Measurements from ENCODE around the gene ZBTB24. TPM values are rescaled to one million over a fixed set of nuclear protein-coding genes. Genes with fewer than 3 reads are reported as not detected.

ZBTB24 gene
- total RNA-seq, 1 experiment from 2014 or later = 21.5 TPM

- intact Hi-C loops (cut with micrococcal nuclease; ENCODE audit: unreplicated experiment) = no loop called here
- no peaks in the 10 kb centered on the region for H3K36me3 ChIP-seq (ENCODE audit: control insufficient read depth, insufficient read depth, low read length)
- DNase-seq (ENCODE audit: low read depth, low spot score) = no peak
- in situ Hi-C loops (cut with HindIII; ENCODE audit: low pct_unique_long_range_greater_than_20kb, low sequenced_read_pairs) = no loop called here
- H3K4me1 ChIP-seq (ENCODE audit: control insufficient read depth, insufficient read depth, low read length) = peaks cover 4% of the 10 kb centered on the region; the same call in 1 of the 2 replicates
- no peak for ATAC-seq
- H3K27ac ChIP-seq (ENCODE audit: low read length) = no peak overlapping the region
- ChIA-PET CTCF (interaction anchor here (0.6 kb wide), 1 partner anchor 1507 kb away, joined by 4 read pairs; no protein-coding TSS in a partner anchor), POLR2A (interaction anchor here (0.7 kb wide), 1 partner anchor 1494 kb away, joined by 14 read pairs; the partner anchor contains the start of gene RPF2)
- no peaks in the 10 kb centered on the region for H3K9me3 ChIP-seq (ENCODE audit: control insufficient read depth, insufficient read depth, low read depth, low read length)
- no TSS peak for BruUV-seq (replicated peaks)
- peaks cover 11% of the 10 kb centered on the region for H3K27me3 ChIP-seq (ENCODE audit: control insufficient read depth, insufficient read depth, low read length)
- no peak overlapping the region for H3K4me3 ChIP-seq (ENCODE audit: low read depth in 2 of 2, low read length in 2 of 2)
- no peak for TF ChIP-seq CTCF (IDR thresholded peaks at IDR 0.05)
- TF ChIP-seq TCF7L2 (IDR thresholded peaks at IDR 0.05; ENCODE audit: low read depth, low read length) = no peak
- no peak for TF ChIP-seq POLR2AphosphoS5 (IDR thresholded peaks at IDR 0.05; ENCODE audit: low read depth, low read length)
- TF ChIP-seq SIN3A (IDR thresholded peaks at IDR 0.05; ENCODE audit: borderline replicate concordance, insufficient read depth, low read depth, low read length) = no peak
- no peak for TF ChIP-seq REST (IDR thresholded peaks at IDR 0.05; ENCODE audit: insufficient read depth in 1 of 2, low read depth in 2 of 2, low read length in 1 of 2)
These were observed 5.0 kb upstream of the ZBTB24 start for GRCh38 chr6:109488001-109488400.

- H3K9me3 ChIP-seq (ENCODE audit: control insufficient read depth, insufficient read depth, low read depth, low read length) = no peaks in the 10 kb centered on the region
- no peak overlapping the region for H3K4me3 ChIP-seq (ENCODE audit: low read depth in 2 of 2, low read length in 2 of 2)
- CTCF ChIA-PET = no interaction called here
- no peaks in the 10 kb centered on the region; the same call in none of the 2 replicates for H3K36me3 ChIP-seq (ENCODE audit: control insufficient read depth, insufficient read depth, low read length)
- intact Hi-C loops (cut with micrococcal nuclease; ENCODE audit: unreplicated experiment) (no loop called here), in situ Hi-C loops (cut with HindIII; ENCODE audit: low pct_unique_long_range_greater_than_20kb, low sequenced_read_pairs) (no loop called here)
- no peak overlapping the region for H3K27ac ChIP-seq (ENCODE audit: low read length)
- ATAC-seq = 0 out of 2 replicates have a peak, but pooled peaks have one; percentile 7
- no TSS peak for BruUV-seq (replicated peaks)
- POLR2A ChIA-PET = no interaction called here
- H3K4me1 ChIP-seq (ENCODE audit: control insufficient read depth, insufficient read depth, low read length) = peaks cover 13% of the 10 kb centered on the region
- H3K27me3 ChIP-seq (ENCODE audit: control insufficient read depth, insufficient read depth, low read length) = no peaks in the 10 kb centered on the region; the same call in 1 of the 2 replicates
- peak; percentile 81 for DNase-seq (ENCODE audit: low read depth, low spot score)
- TF ChIP-seq REST (IDR thresholded peaks at IDR 0.05; ENCODE audit: insufficient read depth in 1 of 2, low read depth in 2 of 2, low read length in 1 of 2) = no peak
- TF ChIP-seq TCF7L2 (IDR thresholded peaks at IDR 0.05; ENCODE audit: low read depth, low read length) = no peak
- TF ChIP-seq CTCF (IDR thresholded peaks at IDR 0.05) = no peak
- TF ChIP-seq SIN3A (IDR thresholded peaks at IDR 0.05; ENCODE audit: borderline replicate concordance, insufficient read depth, low read depth, low read length) = no peak
- no peak for TF ChIP-seq POLR2AphosphoS5 (IDR thresholded peaks at IDR 0.05; ENCODE audit: low read depth, low read length)
These were observed 3.0 kb upstream of the ZBTB24 start for GRCh38 chr6:109486068-109486467.

Data from Panc1 (cell line).